H1 (cell line): Measurements from ENCODE around the gene DYNC1I1.

Experiments used
- CTCF ChIP-seq, 3 experiments: IDR thresholded peaks; 1 replicate in 2 of 3; 2 replicates in 1 of 3; pipeline versions ENCODE4 v1.5.1 to v1.6.1; 2011; ENCODE audit warnings: low read length in 3 of 3, mild to moderate bottlenecking in 3 of 3, inconsistent platforms in 2 of 3, low read depth in 1 of 3, moderate library complexity in 1 of 3; ENCODE audit not compliant: insufficient read depth in 1 of 3; ENCODE audit errors: control extremely low read depth in 1 of 3
- TCF12 ChIP-seq: IDR thresholded peaks from 2 replicates; pipeline ENCODE4 v1.6.1; 2011; ENCODE audit warnings: low read depth, mild to moderate bottlenecking, low read length

GRCh38 chr7:95766657-95767056 is 5.7 kb upstream of the DYNC1I1 start:
- TF ChIP-seq TCF12: no peak
- no peak for TF ChIP-seq CTCF (IDR thresholded peaks at IDR 0.05; ENCODE audit: control extremely low read depth in 1 of 3, insufficient read depth in 1 of 3, low read depth in 1 of 3, low read length in 3 of 3)
